HFF-Myc (cell line): ENCODE results near the gene CDKAL1.

Source experiments
- DNase-seq: peaks from one replicate; pipeline ENCODE4 v3.0.0-alpha.2; 2011; ENCODE audit warnings: low read depth; ENCODE audit errors: extremely low read depth
- H3K4me3 ChIP-seq: replicated peaks from 2 replicates; pipeline ENCODE4 v1.5.1; 2011; ENCODE audit warnings: low read depth, mild to moderate bottlenecking, control low read depth, low read length
- CTCF ChIP-seq: IDR thresholded peaks from 2 replicates; pipeline ENCODE4 v1.5.1; 2012; ENCODE audit warnings: mild to moderate bottlenecking, low read depth, low read length, control low read depth; ENCODE audit errors: missing control alignments

Gene CDKAL1

DNA sequence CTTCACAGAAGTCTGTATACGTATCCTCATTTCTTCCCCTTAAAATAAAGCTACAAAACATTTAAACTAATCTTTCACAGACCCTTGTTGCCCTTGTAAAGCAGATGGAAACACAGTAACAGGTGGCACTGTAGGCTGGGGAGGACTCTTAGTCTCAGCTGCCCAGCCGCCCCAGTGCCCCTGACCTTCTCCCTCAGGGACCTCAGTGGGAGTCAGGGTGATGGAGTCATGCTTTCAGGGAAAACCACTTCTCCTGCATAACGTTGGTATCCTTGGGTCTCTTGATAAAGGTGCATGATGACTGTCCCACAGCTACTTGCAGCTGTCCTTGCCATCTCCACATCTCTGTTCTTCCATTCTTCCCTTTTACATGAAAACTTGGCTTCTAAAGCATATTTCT, 198.6 kb downstream of the CDKAL1 start:
- no peak for TF ChIP-seq CTCF
- no peak for DNase-seq
- no peak overlapping the region for H3K4me3 ChIP-seq

DNA sequence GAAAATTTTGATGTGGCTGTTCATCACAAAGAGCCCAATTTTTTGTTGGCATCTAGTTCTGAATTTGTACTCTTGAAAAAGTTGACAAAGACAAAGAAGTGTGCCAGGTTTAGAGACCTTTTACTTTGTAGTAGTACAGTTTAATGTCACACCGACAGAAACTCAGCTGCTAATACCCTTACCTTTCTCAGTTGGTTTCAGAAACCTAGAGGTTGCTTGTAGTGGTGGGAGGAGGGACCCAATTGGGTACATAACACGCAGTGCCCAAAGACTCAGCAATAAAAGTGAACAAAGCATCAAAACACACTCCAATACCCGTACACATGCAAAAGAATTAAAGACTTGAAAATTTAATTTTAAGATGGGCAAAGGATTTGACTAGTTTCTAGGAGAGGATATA, 203.7 kb downstream of the CDKAL1 start:
- H3K4me3 ChIP-seq, result no peak overlapping the region
- DNase-seq, result no peak
- no peak for TF ChIP-seq CTCF

DNA sequence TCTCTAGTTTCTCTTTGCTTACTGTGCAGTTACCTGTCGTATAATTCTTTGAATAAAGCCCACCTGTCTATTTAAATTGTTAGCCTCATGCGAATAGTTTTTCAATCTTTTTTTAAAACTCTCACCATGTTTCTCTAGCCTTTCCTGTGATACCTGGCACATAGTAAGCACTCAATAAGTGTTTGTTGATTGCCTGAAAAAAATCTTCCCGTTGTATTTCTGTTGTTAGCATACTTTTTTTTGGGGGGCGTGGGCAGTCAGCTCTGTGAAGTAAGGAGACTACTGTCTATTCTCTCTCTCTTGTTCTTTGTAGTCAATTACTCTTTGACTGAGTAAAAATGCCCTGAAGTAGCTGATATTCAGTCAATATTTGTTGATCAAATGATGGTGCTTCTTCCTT, 205.8 kb downstream of the CDKAL1 start:
- H3K4me3 ChIP-seq, result no peak overlapping the region
- no peak for DNase-seq
- no peak for TF ChIP-seq CTCF

DNA sequence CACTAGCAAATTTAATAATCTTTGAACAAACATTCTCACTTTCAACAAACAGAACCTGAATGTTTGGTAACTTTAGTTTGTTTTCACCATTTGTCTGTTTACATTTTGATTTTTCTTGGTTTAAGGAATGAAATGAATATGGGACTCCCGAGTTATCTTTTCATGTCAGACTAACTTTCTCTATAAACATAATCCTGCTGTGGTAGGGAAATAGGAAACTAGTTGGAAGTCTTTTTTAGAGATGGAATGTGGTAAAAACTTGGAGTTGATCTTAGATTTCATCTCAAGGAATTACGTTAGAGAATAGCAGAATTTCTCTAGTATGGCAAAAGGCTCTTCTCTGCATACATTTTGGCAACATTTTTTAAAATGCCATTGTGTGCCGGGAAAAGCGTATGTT, 206.5 kb downstream of the CDKAL1 start:
- H3K4me3 ChIP-seq, result no peak overlapping the region
- DNase-seq, result no peak
- no peak for TF ChIP-seq CTCF

- H3K4me3 ChIP-seq, result no peak overlapping the region
- no peak for TF ChIP-seq CTCF
- no peak for DNase-seq
These were observed 207.2 kb downstream of the CDKAL1 start for GRCh38 chr6:20741490-20741889.

DNA sequence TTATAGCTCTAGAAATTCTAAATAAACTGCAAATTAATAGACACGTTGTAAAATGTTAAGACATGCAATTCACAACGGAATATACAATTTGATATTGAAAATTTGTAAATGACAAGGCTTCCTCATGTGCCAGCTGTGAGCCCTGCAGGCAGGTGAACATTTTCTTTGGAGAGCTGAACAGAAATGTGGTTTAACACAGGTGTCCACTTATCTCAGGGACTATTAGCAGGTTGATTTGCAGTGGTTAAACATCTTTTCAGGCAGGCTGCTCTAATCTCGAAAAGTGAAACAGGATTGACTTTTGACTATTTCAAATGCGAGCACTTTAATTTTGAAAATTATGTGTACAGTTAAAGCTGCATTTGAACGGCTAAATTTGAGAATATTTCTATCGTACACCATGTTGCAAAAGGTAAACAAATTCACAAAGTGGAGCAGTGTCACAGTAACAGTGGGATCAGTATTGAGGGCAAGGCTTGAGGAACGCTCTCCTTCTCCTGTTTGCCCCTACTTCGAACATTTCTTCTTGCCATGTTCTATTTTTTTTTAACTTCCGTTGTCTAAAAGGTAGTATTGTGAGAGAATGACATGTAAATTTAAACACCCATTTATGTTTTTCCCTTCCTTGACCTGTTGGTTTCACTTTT, 210.8 kb downstream of the CDKAL1 start:
- DNase-seq, result no peak
- no peak for TF ChIP-seq CTCF
- no peak overlapping the region for H3K4me3 ChIP-seq

DNA sequence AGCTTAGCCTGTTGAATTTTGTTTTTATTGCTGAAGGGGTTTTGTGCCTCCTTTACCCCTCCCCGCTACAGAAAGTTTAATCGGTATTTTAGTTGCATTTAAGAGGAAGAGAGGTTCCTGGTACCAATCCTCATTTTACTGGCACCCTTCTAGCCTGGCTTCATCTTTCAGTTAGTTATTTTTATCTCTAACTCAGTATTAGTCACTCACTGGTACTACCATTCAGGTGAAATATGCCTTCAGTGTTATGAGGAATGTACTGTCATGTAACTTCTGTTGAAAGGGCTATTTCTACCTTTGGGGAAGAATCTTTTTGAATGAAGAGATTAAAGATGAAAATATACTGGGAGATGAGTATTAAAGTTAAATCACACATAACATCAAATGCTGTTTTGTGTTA, 211.8 kb downstream of the CDKAL1 start:
- TF ChIP-seq CTCF, result no peak
- DNase-seq, result no peak
- H3K4me3 ChIP-seq, result no peak overlapping the region
